GM12801 (cell line): ENCODE data around the gene SH3D19.

Experiments used
- TF ChIP-seq, protein P1 (sequence below): IDR thresholded peaks from one replicate; pipeline ENCODE4 v1.5.1; 2011; ENCODE audit warnings: control low read depth; ENCODE audit not compliant: insufficient read length; ENCODE audit errors: extremely low read depth

Gene SH3D19

DNA sequence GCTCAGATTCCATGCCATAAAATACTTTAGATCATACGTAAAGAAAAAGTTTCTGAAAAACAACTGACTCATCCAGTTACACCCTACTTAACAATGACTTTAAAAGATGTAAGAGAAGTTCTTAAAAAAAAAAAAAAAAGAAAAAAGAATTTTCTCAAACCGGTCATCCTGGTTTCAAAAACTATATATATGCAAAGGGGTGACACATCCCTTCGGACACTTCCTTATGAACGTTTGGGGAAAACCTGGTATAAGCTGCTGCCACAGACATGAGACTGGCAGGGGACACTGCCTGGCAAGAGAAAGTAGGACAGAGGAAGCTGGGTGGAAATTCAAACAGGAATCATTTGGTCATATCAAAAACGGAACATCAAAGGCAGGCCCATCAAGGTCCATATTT lies 129.6 kb downstream of the SH3D19 start:
- TF ChIP-seq, protein P1, sequence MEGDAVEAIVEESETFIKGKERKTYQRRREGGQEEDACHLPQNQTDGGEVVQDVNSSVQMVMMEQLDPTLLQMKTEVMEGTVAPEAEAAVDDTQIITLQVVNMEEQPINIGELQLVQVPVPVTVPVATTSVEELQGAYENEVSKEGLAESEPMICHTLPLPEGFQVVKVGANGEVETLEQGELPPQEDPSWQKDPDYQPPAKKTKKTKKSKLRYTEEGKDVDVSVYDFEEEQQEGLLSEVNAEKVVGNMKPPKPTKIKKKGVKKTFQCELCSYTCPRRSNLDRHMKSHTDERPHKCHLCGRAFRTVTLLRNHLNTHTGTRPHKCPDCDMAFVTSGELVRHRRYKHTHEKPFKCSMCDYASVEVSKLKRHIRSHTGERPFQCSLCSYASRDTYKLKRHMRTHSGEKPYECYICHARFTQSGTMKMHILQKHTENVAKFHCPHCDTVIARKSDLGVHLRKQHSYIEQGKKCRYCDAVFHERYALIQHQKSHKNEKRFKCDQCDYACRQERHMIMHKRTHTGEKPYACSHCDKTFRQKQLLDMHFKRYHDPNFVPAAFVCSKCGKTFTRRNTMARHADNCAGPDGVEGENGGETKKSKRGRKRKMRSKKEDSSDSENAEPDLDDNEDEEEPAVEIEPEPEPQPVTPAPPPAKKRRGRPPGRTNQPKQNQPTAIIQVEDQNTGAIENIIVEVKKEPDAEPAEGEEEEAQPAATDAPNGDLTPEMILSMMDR, result no peak

DNA sequence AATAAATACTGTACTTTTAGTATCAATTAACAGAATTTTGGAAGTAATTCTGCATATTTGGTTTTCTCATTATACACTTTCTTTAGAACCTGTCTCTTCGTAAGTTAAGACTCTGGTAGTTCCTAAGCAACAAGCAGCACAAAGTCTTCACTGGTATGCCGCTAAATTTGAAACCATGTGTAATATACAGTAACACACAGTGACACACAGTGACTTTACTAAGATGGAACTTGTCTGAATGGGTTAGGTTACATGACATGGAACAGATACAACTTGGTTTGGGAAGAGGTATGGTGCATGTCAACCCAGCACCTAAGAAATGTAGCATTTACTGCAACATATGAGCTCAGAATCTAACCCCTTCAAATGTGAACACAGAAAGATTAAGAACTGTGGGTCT lies 132.0 kb downstream of the SH3D19 start:
- TF ChIP-seq, protein P1, result no peak

DNA sequence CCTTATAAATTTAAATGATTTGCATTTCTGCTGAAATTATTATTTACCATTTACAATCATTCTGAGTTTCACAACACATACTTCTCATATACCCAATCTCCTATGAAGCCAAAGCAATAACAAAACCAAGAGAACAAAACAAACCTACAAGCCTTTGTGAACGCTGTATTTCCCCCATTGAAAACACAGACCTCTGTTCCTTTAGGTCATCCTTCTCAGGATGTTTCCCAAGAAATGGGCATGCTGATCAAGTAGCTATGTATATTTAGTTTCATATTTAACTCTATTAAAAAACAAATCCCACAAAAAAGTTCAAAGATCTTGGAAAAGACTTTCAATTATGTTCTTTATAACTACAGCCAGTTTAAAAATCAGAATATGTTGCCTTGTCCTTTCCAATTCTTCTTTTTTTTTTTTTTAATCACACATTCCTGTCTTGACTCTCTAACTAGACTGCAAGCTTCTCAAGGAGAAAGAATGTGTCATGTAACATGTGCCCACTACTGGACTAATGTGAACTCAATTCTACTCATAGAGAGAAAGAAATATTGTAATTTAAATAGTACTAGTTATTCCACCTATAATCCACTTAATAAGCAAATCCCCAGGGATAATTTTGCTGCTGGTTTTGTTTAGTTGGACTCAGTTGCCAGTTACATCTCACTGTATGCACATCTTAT lies 132.7 kb downstream of the SH3D19 start:
- TF ChIP-seq, protein P1, result no peak

DNA sequence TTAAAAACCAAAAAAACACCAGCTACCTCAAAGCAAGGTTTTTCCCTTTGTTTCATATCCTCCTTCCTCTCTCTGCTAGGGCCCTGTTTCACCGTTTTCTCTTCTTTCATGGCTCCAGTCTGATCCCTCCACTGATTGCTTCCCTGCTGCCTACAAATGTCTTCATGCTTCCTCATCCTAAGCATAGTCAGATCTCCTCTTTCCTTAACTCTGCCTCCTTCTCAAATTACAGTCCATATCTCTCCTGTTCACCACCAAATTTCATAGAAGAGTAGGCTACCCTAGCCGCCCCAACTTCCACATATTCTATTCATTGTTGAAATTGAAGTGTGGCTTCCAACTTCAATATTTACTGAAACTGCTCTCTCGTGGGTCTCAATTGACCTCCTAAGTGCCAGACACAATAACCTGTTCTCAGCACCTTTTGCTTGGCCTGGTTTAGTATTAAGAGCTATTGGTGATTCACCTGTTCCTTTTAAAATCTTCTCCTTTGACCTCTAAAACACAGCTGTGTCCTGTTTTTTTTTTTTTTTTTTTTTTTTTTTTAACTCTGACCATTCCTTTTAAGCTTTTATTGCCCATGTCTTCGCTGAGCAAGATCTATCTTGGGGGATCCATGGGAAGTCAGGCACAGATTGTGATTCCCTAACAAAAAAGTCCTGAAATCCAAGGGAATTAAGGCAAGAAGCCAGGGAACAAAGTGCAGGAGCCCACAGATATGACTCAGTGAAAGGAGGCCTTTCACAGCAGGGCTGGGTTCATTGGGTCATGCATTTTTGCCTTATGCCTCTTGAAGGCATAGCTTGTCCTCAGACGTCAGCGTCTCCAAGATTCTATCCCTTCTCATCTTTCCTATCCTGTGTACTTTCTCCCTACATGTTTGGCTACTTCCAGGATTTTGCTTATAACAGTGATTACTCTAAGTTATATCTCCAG lies 140.6 kb downstream of the SH3D19 start:
- TF ChIP-seq, protein P1, result no peak

DNA sequence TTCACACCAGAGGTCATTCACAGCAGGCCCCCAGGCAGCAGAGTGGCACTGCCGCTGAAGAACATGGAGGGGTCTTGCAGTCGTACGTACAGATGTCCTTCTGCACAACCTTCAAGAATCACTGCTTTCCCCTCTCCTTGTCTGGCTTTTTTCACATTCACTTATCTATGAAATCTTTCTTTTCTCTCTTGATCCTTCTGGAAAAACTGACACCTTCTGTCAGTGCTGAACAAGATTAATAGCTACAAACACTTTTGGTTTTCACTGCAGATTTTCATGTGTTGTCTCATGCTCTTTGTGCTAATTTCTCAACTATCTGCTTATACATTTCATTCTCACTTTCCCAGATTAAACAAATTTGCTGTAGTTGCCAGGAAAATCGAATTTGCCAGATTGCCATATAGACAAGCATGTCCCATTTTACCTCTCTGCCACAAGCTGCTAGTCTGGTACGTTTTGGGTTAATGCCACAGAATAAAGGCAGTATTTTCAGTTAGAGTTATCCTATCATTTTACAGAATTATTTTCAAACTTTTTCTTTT lies 142.9 kb downstream of the SH3D19 start:
- TF ChIP-seq, protein P1, result no peak

DNA sequence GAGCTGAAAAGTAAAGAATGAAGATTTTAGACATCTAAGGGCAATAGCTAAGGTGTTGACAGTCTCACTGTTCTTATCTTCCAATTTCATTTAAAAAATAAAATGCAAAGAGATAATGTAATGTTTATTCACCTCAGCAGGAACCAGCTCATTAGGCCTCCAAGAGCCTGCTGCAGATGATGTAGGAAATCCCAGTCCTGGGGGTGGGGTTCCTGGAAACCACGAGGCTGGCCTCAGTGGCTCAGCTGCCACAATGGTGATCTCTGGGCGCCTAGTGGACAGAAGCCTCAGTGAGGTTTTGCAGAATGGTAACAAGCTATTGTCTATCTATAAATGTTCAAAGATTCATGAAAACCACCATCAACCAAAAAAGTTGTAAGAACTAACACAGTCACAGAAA lies 148.7 kb downstream of the SH3D19 start:
- TF ChIP-seq, protein P1, result no peak

DNA sequence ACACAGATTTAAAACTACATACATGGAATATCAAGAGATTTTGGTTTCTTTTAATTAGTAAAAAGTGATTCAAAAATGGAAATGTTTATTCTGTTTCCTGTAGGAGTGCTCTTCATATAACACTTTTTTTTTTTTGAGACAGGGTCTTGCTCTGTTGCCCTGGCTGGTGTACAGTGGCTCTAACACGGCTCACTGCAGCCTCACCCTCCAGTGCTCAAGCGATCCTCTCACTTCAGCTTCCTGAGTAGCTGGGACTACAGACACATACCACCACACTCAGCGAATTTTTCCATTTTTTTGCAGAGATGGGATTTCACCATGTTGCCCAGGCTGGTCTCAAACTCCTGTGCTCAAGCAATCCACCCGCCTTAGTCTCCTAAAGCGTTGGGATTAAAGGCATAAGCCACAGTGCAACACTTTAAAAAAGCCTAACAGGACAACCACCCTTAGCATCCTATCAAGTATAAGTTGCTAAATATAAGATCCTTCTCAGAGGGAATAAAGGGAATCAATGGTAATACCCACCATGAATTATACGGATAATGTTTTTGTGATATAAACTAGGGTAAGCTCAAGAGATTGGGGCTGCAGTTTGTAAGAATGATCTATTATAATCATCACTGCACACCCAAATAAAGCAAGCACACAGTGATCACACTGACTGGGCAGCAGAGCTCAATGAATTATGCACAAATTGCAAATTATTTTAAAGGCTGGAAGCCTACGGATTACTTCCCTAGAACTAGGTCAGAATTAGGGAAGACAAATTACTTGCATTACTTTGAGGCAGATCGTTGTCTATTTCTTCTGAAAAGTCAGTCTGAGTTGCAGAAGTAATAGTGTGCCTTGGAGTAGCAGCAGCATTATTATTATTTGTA lies 149.4 kb downstream of the SH3D19 start:
- TF ChIP-seq, protein P1, result no peak
